GM21619 (cell line): ENCODE data around the gene INO80D.
"Not testable (repeated sequence)": the region's sequence is repeated elsewhere in the genome, so short reads cannot be mapped to it uniquely, and the experiment has no call there.

Source experiments
- ATAC-seq: cut with Tn5 transposase; IDR thresholded peaks from one replicate; pipeline ENCODE4 v1.9.1; 2021; ENCODE audit not compliant: unreplicated experiment

The INO80D gene

GRCh38 chr2:206084870-206085741, 868 bp downstream of the INO80D start:
- peak; percentile 25 for ATAC-seq

- ATAC-seq, result no peak
Observed at GRCh38 chr2:206084439-206084869, 1.5 kb downstream of the INO80D start.

- peak; percentile 20 for ATAC-seq
Observed at GRCh38 chr2:206083602-206084438, 2.2 kb downstream of the INO80D start.

- ATAC-seq, result no peak
Observed at GRCh38 chr2:206082298-206082843, 3.6 kb downstream of the INO80D start.

GRCh38 chr2:206080927-206081326, 5.0 kb downstream of the INO80D start:
- no peak for ATAC-seq

- no peak for ATAC-seq
Observed at GRCh38 chr2:206079699-206080465, 6.1 kb downstream of the INO80D start.

- not testable (repeated sequence) for ATAC-seq
Observed at GRCh38 chr2:206077879-206078278, 8.1 kb downstream of the INO80D start.

GRCh38 chr2:206075113-206075512, 10.9 kb downstream of the INO80D start:
- no peak for ATAC-seq

- ATAC-seq, result no peak
Observed at GRCh38 chr2:206071807-206072206, 14.2 kb downstream of the INO80D start.

- ATAC-seq, result no peak
Observed at GRCh38 chr2:206069417-206069816, 16.6 kb downstream of the INO80D start.

- ATAC-seq, result no peak
Observed at GRCh38 chr2:206068207-206068606, 17.8 kb downstream of the INO80D start.

- no peak for ATAC-seq
Observed at GRCh38 chr2:206064077-206064476, 21.9 kb downstream of the INO80D start.

GRCh38 chr2:206063635-206064034, 22.3 kb downstream of the INO80D start:
- ATAC-seq, result no peak

GRCh38 chr2:206062724-206063123, 23.2 kb downstream of the INO80D start:
- ATAC-seq, result no peak

- no peak for ATAC-seq
Observed at GRCh38 chr2:206056286-206056685, 29.7 kb downstream of the INO80D start.

GRCh38 chr2:206054952-206055351, 31.0 kb downstream of the INO80D start:
- ATAC-seq, result no peak

- ATAC-seq, result no peak
Observed at GRCh38 chr2:206051912-206052311, 34.1 kb downstream of the INO80D start.

- ATAC-seq, result no peak
Observed at GRCh38 chr2:206049392-206049791, 36.6 kb downstream of the INO80D start.

GRCh38 chr2:206045251-206045650, 40.7 kb downstream of the INO80D start:
- ATAC-seq, result no peak

GRCh38 chr2:206040525-206040924, 45.4 kb downstream of the INO80D start:
- no peak for ATAC-seq

- ATAC-seq, result not testable (repeated sequence)
Observed at GRCh38 chr2:206035393-206035792, 50.6 kb downstream of the INO80D start.
